BJ (cell line): ENCODE data around the gene PCARE. TPM values are rescaled to one million over a fixed set of nuclear protein-coding genes. Genes with fewer than 3 reads are reported as not detected.

ENCODE experiments used
- CTCF ChIA-PET: fragments of 350-600 bp; formaldehyde crosslinking; extraction: SDS; loops from one replicate; lab custom pipeline; 2021; ENCODE audit warnings: antibody characterized with exemption, inconsistent platforms; lab: Yijun Ruan, JAX
- POLR2A ChIA-PET: fragments of 300-600 bp; sonication (Branson Sonifier 250); formaldehyde crosslinking; extraction: SDS; loops from one replicate; lab custom pipeline; 2021; ENCODE audit warnings: antibody characterized with exemption; lab: Charles Lee
- DNase-seq: peaks from one replicate; pipeline ENCODE4 v3.0.0-alpha.2; 2011; ENCODE audit warnings: low read depth
- H3K27me3 ChIP-seq: 2 replicates; pipeline ENCODE4 v1.6.0; 2011; ENCODE audit warnings: low read length; ENCODE audit not compliant: control insufficient read depth, insufficient read depth
- H3K36me3 ChIP-seq: 2 replicates; pipeline ENCODE4 v1.5.1; 2011; ENCODE audit warnings: low read length; ENCODE audit not compliant: control insufficient read depth, insufficient read depth
- H3K4me3 ChIP-seq: 2 replicates; pipeline ENCODE4 v1.5.1; 2011; ENCODE audit warnings: low read depth, mild to moderate bottlenecking, control low read depth, low read length
- polyA plus RNA-seq: library from polyadenylated mRNA; depleted of rRNA; stranded (reverse); fragments of >200 nt; gene quantifications from 2 replicates; pipeline ENCODE4 v1.2.3, GENCODE V29; 2011
- TF ChIP-seq, protein P1 (sequence below): IDR thresholded peaks from 2 replicates; pipeline ENCODE4 v1.5.1; 2011; ENCODE audit warnings: low read depth, mild to moderate bottlenecking, control low read depth, inconsistent platforms, low read length, moderate library complexity; ENCODE audit not compliant: insufficient read depth

PCARE gene
- polyA plus RNA-seq, 1 experiment: not detected

DNA sequence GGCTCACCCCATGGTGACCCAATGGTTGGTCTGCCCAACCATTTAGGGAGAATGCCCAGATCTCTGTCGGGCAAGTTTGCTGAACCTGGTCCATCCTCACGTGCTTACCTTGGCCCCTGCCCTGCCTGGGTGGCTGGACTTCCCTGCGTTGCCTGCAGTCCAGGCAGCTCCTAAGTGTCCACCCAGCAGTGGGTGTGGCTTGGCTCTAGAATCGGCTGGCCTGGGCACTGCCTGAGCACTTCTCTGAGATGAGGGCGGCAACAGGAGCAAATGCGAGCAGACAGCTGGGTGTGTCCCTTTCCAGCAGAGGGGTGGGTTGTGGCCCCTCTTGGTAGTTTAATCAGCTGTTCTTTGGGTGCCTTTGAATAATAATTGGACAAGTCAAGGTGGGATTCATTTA lies 11.3 kb downstream of the PCARE start:
- CTCF ChIA-PET: interaction anchor here (0.8 to 1.1 kb wide), 2 partner anchors 21 to 51 kb away, joined by 3 to 4 read pairs; no protein-coding TSS in a partner anchor
- TF ChIP-seq, protein P1, sequence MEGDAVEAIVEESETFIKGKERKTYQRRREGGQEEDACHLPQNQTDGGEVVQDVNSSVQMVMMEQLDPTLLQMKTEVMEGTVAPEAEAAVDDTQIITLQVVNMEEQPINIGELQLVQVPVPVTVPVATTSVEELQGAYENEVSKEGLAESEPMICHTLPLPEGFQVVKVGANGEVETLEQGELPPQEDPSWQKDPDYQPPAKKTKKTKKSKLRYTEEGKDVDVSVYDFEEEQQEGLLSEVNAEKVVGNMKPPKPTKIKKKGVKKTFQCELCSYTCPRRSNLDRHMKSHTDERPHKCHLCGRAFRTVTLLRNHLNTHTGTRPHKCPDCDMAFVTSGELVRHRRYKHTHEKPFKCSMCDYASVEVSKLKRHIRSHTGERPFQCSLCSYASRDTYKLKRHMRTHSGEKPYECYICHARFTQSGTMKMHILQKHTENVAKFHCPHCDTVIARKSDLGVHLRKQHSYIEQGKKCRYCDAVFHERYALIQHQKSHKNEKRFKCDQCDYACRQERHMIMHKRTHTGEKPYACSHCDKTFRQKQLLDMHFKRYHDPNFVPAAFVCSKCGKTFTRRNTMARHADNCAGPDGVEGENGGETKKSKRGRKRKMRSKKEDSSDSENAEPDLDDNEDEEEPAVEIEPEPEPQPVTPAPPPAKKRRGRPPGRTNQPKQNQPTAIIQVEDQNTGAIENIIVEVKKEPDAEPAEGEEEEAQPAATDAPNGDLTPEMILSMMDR: no peak
- H3K36me3 ChIP-seq: no peaks in the 10 kb centered on the region
- no peak overlapping the region for H3K4me3 ChIP-seq
- H3K27me3 ChIP-seq: no peaks in the 10 kb centered on the region
- POLR2A ChIA-PET: interaction anchor here (1.2 kb wide), 1 partner anchor 53 kb away, joined by 3 read pairs; no protein-coding TSS in a partner anchor
- no peak for DNase-seq

- TF ChIP-seq, protein P1: no peak
- H3K36me3 ChIP-seq: no peaks in the 10 kb centered on the region
- H3K4me3 ChIP-seq: no peak overlapping the region
- ChIA-PET CTCF (no interaction called here), POLR2A (no interaction called here)
- H3K27me3 ChIP-seq: peaks cover 1% of the 10 kb centered on the region; the same call in 1 of the 2 replicates
- DNase-seq: no peak
Observed at GRCh38 chr2:29062371-29062770, 12.0 kb downstream of the PCARE start.

DNA sequence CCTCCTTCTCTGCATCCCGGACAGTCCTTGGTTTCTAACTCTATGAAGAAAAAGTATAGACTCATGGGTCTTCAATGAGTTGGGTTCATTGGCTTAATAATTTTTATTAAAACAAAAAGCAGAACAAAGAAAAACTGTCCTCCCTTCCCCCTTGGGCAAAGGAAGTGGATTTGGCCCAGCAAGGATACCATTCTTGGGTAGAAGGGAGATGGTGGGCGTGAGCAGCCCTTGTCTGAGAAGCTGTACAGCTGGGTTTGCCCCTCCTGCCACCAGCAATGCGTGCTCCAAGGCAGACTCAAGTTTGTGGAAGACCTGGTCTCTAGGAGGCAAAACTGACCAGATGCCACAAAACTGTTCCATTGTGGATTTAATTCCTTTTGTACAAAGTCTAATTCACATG lies 12.7 kb downstream of the PCARE start:
- Histone ChIP-seq H3K36me3 (no peaks in the 10 kb centered on the region), H3K27me3 (peaks cover 1% of the 10 kb centered on the region; the same call in 1 of the 2 replicates), H3K4me3 (no peak overlapping the region)
- POLR2A ChIA-PET: no interaction called here
- no peak for DNase-seq
- CTCF ChIA-PET: interaction anchor here (1.5 kb wide), 1 partner anchor 14 kb away, joined by 5 read pairs; no protein-coding TSS in a partner anchor
- TF ChIP-seq, protein P1: no peak

DNA sequence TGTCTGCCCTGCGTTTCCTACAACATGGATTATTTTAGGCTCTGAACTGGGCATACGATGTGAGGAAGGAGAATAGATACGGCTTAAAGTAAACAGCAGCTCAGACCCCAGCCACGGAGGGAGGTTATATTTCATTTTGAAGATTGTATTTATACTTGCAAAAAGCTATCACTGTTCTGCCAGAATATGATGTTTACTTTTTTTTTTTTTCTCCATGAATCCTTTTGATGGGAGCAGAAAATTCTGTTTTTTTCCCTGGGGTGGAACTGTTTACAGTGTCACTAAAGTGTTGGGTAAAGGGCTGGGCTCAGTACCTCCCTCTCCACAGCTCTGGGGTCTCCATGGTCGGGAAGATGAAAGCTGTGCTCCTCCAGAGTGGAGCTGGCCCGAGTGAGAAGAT lies 13.1 kb downstream of the PCARE start:
- no peaks in the 10 kb centered on the region for H3K36me3 ChIP-seq
- TF ChIP-seq, protein P1: no peak
- H3K27me3 ChIP-seq: peaks cover 1% of the 10 kb centered on the region; the same call in 1 of the 2 replicates
- POLR2A ChIA-PET: no interaction called here
- CTCF ChIA-PET: interaction anchor here (1.2 to 1.5 kb wide), 2 partner anchors 13 to 18 kb away, joined by 3 to 5 read pairs; no protein-coding TSS in a partner anchor
- DNase-seq: no peak
- no peak overlapping the region for H3K4me3 ChIP-seq

DNA sequence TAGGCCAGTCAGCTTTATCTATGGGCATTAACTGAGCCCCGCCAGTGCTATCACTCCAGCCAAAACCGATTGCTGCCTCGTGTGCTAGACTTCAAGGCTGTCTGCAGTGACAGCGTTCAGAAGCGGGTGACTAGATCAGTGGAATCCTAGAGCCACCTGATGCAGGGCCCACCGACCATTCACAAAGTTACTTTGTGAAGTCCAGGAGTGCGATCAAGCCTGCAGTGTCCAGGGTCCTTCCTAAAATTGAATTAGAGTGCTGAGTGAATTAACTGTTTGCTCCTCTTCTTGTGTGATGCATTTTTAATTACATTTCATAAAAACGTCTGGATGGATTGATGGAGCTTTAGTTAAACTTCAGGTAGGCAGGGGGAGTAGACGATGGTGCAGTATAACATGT lies 13.9 kb downstream of the PCARE start:
- TF ChIP-seq, protein P1: no peak
- ChIA-PET POLR2A (no interaction called here), CTCF (interaction anchor here (1.2 to 1.5 kb wide), 2 partner anchors 12 to 17 kb away, joined by 3 to 5 read pairs; no protein-coding TSS in a partner anchor)
- DNase-seq: no peak
- peaks cover 1% of the 10 kb centered on the region; the same call in 1 of the 2 replicates for H3K27me3 ChIP-seq
- H3K36me3 ChIP-seq: no peaks in the 10 kb centered on the region
- no peak overlapping the region for H3K4me3 ChIP-seq
